B cell (primary cell): ENCODE results near the gene HEPACAM. TPM values are rescaled to one million over a fixed set of nuclear protein-coding genes. Genes with fewer than 3 reads are reported as not detected.

Experiments used
- ATAC-seq: fragments of 200-7000 bp; cut with Tn5 transposase; one replicate; pipeline ENCODE4 v1.10.0; 2021; ENCODE audit warnings: low read depth, mild to moderate bottlenecking, moderate number of reproducible peaks, moderate library complexity
- CTCF ChIA-PET: fragments of 350-600 bp; sonication (Branson Sonifier 250); formaldehyde crosslinking; loops from one replicate; lab custom pipeline; 2021; ENCODE audit warnings: antibody characterized with exemption, inconsistent platforms; lab: Charles Lee
- POLR2A ChIA-PET: fragments of 350-600 bp; sonication (Branson Sonifier 250); formaldehyde crosslinking; loops from one replicate; lab custom pipeline; 2021; ENCODE audit warnings: antibody characterized with exemption; lab: Charles Lee
- DNase-seq: peaks from one replicate; pipeline ENCODE4 v3.0.0; 2013
- H2AFZ ChIP-seq: 2 replicates; pipeline ENCODE4 v1.6.1; 2012; ENCODE audit warnings: mild to moderate bottlenecking, low read depth, low read length; ENCODE audit not compliant: insufficient read depth, poor library complexity, severe bottlenecking
- H3K27ac ChIP-seq, 2 donors: 1 replicate in 1 of 2; 2 replicates in 1 of 2; pipeline ENCODE4 v1.5.1; 2012 to 2013; ENCODE audit warnings: low read length in 2 of 2, mild to moderate bottlenecking in 2 of 2, moderate library complexity in 1 of 2
- H3K27me3 ChIP-seq, 4 experiments: fragments of 200-600 bp in 1 of 4; sonication (generic) in 1 of 4; replicated peaks in 1 of 4; 1 replicate in 2 of 4; 2 replicates in 2 of 4; pipeline versions ENCODE4 v1.6.1 to v1.7.0; 2013 to 2016; ENCODE audit warnings: low read length in 3 of 4, mild to moderate bottlenecking in 2 of 4, mixed read lengths in 1 of 4, moderate library complexity in 1 of 4; ENCODE audit not compliant: insufficient read depth in 4 of 4, control insufficient read depth in 3 of 4; ENCODE audit errors: control extremely low read depth in 1 of 4
- H3K36me3 ChIP-seq, 2 experiments: replicated peaks in 1 of 2; 1 replicate in 1 of 2; 2 replicates in 1 of 2; pipeline versions ENCODE4 v1.6.1 to v1.7.1; 2013; ENCODE audit warnings: low read length in 1 of 2; ENCODE audit not compliant: insufficient read depth in 2 of 2, control insufficient read depth in 1 of 2; ENCODE audit errors: control extremely low read depth in 1 of 2, extremely low read depth in 1 of 2
- H3K4me1 ChIP-seq, 2 donors: fragments of 200-600 bp in 1 of 2; sonication (generic) in 1 of 2; 1 replicate in 1 of 2; 2 replicates in 1 of 2; pipeline versions ENCODE4 v1.5.1 to v1.6.1; 2013 to 2017; ENCODE audit warnings: low read length in 2 of 2; ENCODE audit not compliant: control insufficient read depth in 2 of 2, insufficient read depth in 2 of 2
- H3K4me2 ChIP-seq: replicated peaks from 2 replicates; pipeline ENCODE3; 2012; ENCODE audit warnings: mild to moderate bottlenecking, low read depth, low read length; ENCODE audit not compliant: poor library complexity, severe bottlenecking
- H3K4me3 ChIP-seq, 5 experiments: fragments of 200-600 bp in 1 of 5; sonication (generic) in 1 of 5; 1 replicate in 3 of 5; 2 replicates in 2 of 5; pipeline versions ENCODE4 v1.5.1 to v1.7.0; 2011 to 2016; ENCODE audit warnings: low read length in 4 of 5, mild to moderate bottlenecking in 4 of 5, low read depth in 2 of 5, control low read depth in 1 of 5, moderate library complexity in 1 of 5; ENCODE audit not compliant: insufficient read depth in 1 of 5; ENCODE audit errors: control extremely low read depth in 1 of 5, extremely low read depth in 1 of 5
- H3K79me2 ChIP-seq: fragments of 200-600 bp; sonication (generic); one replicate; pipeline ENCODE4 v1.6.0; 2016; ENCODE audit warnings: low read length; ENCODE audit not compliant: control insufficient read depth, insufficient read depth
- H3K9ac ChIP-seq: fragments of 200-600 bp; sonication (generic); 2 replicates; pipeline ENCODE4 v1.6.1; 2017; ENCODE audit warnings: mild to moderate bottlenecking, low read length, moderate library complexity
- H3K9me3 ChIP-seq, 3 donors: one replicate each; pipeline versions ENCODE4 v1.6.1 to v1.7.1; 2013; ENCODE audit warnings: low read length in 2 of 3; ENCODE audit not compliant: control insufficient read depth in 2 of 3, insufficient read depth in 1 of 3; ENCODE audit errors: control extremely low read depth in 1 of 3
- H4K20me1 ChIP-seq: 2 replicates; pipeline ENCODE4 v1.6.0; 2012; ENCODE audit warnings: mild to moderate bottlenecking, low read length; ENCODE audit not compliant: insufficient read depth, control insufficient read depth, poor library complexity, severe bottlenecking
- H3K27ac Mint-ChIP-seq: one replicate; pipeline ENCODE4 v1.8.0; 2021; ENCODE audit warnings: mixed read lengths
- H3K27me3 Mint-ChIP-seq: one replicate; pipeline ENCODE4 v1.8.0; 2021; ENCODE audit warnings: mixed read lengths
- H3K4me1 Mint-ChIP-seq: one replicate; pipeline ENCODE4 v1.8.0; 2021; ENCODE audit warnings: mixed read lengths
- H3K4me3 Mint-ChIP-seq: one replicate; pipeline ENCODE4 v1.8.0; 2021; ENCODE audit warnings: mixed read lengths
- H3K9me3 Mint-ChIP-seq: one replicate; pipeline ENCODE4 v1.8.0; 2022; ENCODE audit warnings: mixed read lengths; ENCODE audit not compliant: insufficient read depth
- CTCF ChIP-seq: fragments of 200-600 bp; IDR thresholded peaks from one replicate; pipeline ENCODE4 v1.8.0; 2022; ENCODE audit warnings: antibody characterized with exemption, mild to moderate bottlenecking
- EZH2 ChIP-seq: IDR thresholded peaks from 2 replicates; pipeline ENCODE4 v1.6.1; 2012; ENCODE audit warnings: borderline replicate concordance, low read depth, mild to moderate bottlenecking, moderate library complexity, low read length; ENCODE audit not compliant: insufficient read depth, poor library complexity, severe bottlenecking
- WGBS: methylation state at CpG from one replicate; pipeline ENCODE4 v1.1.5; 2013; ENCODE audit warnings: missing lambda C conversion rate; ENCODE audit not compliant: insufficient coverage; 5-methylcytosine and 5-hydroxymethylcytosine counted together
- intact Hi-C: fragments of 100-400 bp; cut with micrococcal nuclease; formaldehyde crosslinking; loops from one replicate; pipeline ENCODE4 v1.10.0; 2022
- polyA plus RNA-seq: library from polyadenylated mRNA; depleted of rRNA; stranded (reverse); fragments of >200 nt; gene quantifications from 2 replicates; pipeline ENCODE4 v1.2.3, GENCODE V29; 2012
- total RNA-seq, 2 donors: library from RNA; stranded (reverse); fragments of 120-200 nt in 1 of 2; gene quantifications; 1 replicate in 1 of 2; 2 replicates in 1 of 2; pipeline versions ENCODE4 v1.2.3 to v1.2.4, GENCODE V29; 2013 to 2022

HEPACAM gene
- total and polyA plus RNA-seq, 2 donors (not counting 1 experiment from before 2014, with no cell fraction given) = not detected

DNA sequence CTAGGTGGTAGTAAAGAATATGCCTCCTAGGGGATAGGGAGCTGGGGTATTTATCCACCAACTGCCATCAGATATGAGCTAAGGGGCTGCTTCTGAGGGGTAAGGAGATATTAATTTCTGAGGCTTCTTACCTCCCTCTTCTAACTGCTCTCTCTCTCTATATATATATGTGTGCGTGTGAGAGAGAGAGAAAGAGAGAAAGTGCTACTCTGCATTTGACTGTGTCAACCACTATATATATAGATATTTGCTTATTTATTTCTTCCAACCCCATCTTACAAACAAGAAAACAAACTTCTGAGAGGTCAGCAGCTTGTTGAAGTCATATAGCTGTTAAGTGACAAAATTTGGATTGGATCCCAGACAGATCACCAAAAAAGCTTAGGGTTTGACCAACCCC is 5.9 kb upstream of the HEPACAM start:
- POLR2A ChIA-PET = no interaction called here
- CTCF ChIA-PET = interaction anchor here (1.1 to 1.2 kb wide), 2 partner anchors 43 to 356 kb away, joined by 3 read pairs; no protein-coding TSS in a partner anchor
- ATAC-seq = no peak

GRCh38 chr11:124938970-124939369 is 3.1 kb upstream of the HEPACAM start:
- DNase-seq = no peak
- POLR2A ChIA-PET = no interaction called here

More for the DNA sequence above, 5.9 kb upstream of the HEPACAM start:
- no peak for DNase-seq
- Mint-ChIP-seq H3K27ac (no peak overlapping the region), H3K9me3 (no peaks in the 10 kb centered on the region), H3K4me3 (no peak overlapping the region), H3K4me1 (no peaks in the 10 kb centered on the region), H3K27me3 (peaks cover 28% of the 10 kb centered on the region)
- Histone ChIP-seq H3K9me3 (peaks cover 0 to 4% (median 4%) of the 10 kb centered on the region in 3 donors), H2AFZ (no peak overlapping the region), H3K4me3 (no peak overlapping the region), H3K4me1 (no peaks in the 10 kb centered on the region), H3K27ac (no peak overlapping the region), H3K27me3 (peaks cover 0 to 9% (median 8%) of the 10 kb centered on the region in 4 experiments), H3K36me3 (no peaks in the 10 kb centered on the region), H3K4me2 (no peak overlapping the region), H3K9ac (no peak overlapping the region), H3K79me2 (no peaks in the 10 kb centered on the region), H4K20me1 (no peaks in the 10 kb centered on the region)
- intact Hi-C loops = no loop called here
- WGBS = no CpG with 5 or more reads among the region's 1 CpG
- TF ChIP-seq EZH2 (no peak), CTCF (no peak)

More at GRCh38 chr11:124938970-124939369, 3.1 kb upstream of the HEPACAM start:
- intact Hi-C loops = no loop called here
- CTCF ChIA-PET = no interaction called here
- no peak for ATAC-seq
- H2AFZ ChIP-seq = no peak overlapping the region
- no peaks in the 10 kb centered on the region for H3K36me3 ChIP-seq
- no peak overlapping the region for H3K27ac ChIP-seq
- no peaks in the 10 kb centered on the region for H3K4me1 ChIP-seq
- H3K4me3 ChIP-seq = no peak overlapping the region
- H3K9me3 ChIP-seq = peaks cover 0 to 8% (median 4%) of the 10 kb centered on the region in 3 donors
- 91% methylated on average over 5 of the region's 6 CpGs for WGBS
- Mint-ChIP-seq H3K4me3 (no peak overlapping the region), H3K27ac (no peak overlapping the region), H3K9me3 (no peaks in the 10 kb centered on the region), H3K4me1 (no peaks in the 10 kb centered on the region), H3K27me3 (peaks cover 25% of the 10 kb centered on the region)
- H3K4me2 ChIP-seq = no peak overlapping the region
- TF ChIP-seq EZH2 (no peak), CTCF (no peak)
- H3K27me3 ChIP-seq = peaks cover 0 to 24% (median 8%) of the 10 kb centered on the region in 4 experiments
- no peak overlapping the region for H3K9ac ChIP-seq
- H3K79me2 ChIP-seq = no peaks in the 10 kb centered on the region
- H4K20me1 ChIP-seq = no peaks in the 10 kb centered on the region
